H1 (cell line): ENCODE results near the gene RAB3IL1.

Experiments used
- CHD1 ChIP-seq: IDR thresholded peaks from 2 replicates; pipeline ENCODE4 v1.6.1; 2012; ENCODE audit warnings: low read depth, low read length, improper control_type of control experiment
- JUND ChIP-seq: IDR thresholded peaks from 2 replicates; pipeline ENCODE4 v1.6.1; 2011; ENCODE audit warnings: mild to moderate bottlenecking, improper control_type of control experiment, low read length
- POLR2AphosphoS5 ChIP-seq: IDR thresholded peaks from 2 replicates; pipeline ENCODE4 v1.6.1; 2011; ENCODE audit warnings: low read depth, low read length
- SP1 ChIP-seq: IDR thresholded peaks from 2 replicates; pipeline ENCODE4 v1.6.1; 2011; ENCODE audit warnings: low read depth, low read length
- SRF ChIP-seq: IDR thresholded peaks from 2 replicates; pipeline ENCODE4 v1.6.1; 2011; ENCODE audit warnings: mild to moderate bottlenecking, low read depth, low read length, moderate library complexity
- TF ChIP-seq, protein P1 (sequence below), 3 experiments: IDR thresholded peaks; 1 replicate in 2 of 3; 2 replicates in 1 of 3; pipeline versions ENCODE4 v1.5.1 to v1.6.1; 2011; ENCODE audit warnings: low read length in 3 of 3, mild to moderate bottlenecking in 3 of 3, inconsistent platforms in 2 of 3, low read depth in 1 of 3, moderate library complexity in 1 of 3; ENCODE audit not compliant: insufficient read depth in 1 of 3; ENCODE audit errors: control extremely low read depth in 1 of 3

DNA sequence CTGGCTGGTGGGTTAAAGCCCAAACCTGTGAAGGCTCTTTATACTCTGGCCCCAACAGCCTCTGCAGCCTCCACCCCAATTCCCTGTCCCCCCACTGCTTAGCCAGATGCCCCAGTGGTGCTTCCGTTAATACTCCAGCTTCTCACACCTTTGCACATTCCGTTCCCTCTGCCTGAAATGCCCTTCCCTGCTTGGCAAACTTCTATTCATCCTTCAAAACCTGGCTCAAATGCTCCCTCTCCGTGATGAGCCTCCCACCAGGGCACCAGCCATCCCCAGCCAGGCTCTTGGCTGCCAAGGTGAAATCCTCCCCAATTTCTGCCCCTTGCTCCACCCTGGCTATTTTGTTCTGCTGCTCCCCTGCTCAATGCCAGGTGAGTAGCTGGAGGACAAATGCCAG is 13.5 kb downstream of the RAB3IL1 start:
- TF ChIP-seq CHD1 (no peak), POLR2AphosphoS5 (no peak), SRF (no peak), JUND (no peak), SP1 (no peak)
- TF ChIP-seq, protein P1, sequence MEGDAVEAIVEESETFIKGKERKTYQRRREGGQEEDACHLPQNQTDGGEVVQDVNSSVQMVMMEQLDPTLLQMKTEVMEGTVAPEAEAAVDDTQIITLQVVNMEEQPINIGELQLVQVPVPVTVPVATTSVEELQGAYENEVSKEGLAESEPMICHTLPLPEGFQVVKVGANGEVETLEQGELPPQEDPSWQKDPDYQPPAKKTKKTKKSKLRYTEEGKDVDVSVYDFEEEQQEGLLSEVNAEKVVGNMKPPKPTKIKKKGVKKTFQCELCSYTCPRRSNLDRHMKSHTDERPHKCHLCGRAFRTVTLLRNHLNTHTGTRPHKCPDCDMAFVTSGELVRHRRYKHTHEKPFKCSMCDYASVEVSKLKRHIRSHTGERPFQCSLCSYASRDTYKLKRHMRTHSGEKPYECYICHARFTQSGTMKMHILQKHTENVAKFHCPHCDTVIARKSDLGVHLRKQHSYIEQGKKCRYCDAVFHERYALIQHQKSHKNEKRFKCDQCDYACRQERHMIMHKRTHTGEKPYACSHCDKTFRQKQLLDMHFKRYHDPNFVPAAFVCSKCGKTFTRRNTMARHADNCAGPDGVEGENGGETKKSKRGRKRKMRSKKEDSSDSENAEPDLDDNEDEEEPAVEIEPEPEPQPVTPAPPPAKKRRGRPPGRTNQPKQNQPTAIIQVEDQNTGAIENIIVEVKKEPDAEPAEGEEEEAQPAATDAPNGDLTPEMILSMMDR (IDR thresholded peaks at IDR 0.05; ENCODE audit: control extremely low read depth in 1 of 3, insufficient read depth in 1 of 3, low read depth in 1 of 3, low read length in 3 of 3): no peak
